Bone marrow (tissue), 2 donors: ENCODE results near the gene NTRK3.
"Not testable (repeated sequence)": the region's sequence is repeated elsewhere in the genome, so short reads cannot be mapped to it uniquely, and the experiment has no call there.

Experiments used
- DNase-seq, 2 donors: peaks; one replicate each; lab custom pipeline; 2025; lab: John Stamatoyannopoulos, UW

NTRK3 gene

DNA sequence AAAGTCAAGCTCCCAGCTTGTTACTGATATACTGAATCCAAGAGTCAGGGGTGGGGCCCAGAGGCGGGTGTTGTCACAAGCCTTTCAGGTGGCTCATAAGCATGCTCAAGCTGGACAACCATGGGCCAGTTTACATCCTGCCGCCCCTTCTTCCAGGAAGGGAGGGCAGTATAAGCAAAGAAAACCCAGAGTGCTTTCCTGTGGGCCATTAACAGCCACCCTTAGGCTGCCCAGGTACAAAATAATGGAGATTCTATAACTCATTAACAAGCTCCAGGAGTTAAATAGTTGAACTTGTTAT, 183.2 kb downstream of the NTRK3 start:
- DNase-seq, result no peak

DNA sequence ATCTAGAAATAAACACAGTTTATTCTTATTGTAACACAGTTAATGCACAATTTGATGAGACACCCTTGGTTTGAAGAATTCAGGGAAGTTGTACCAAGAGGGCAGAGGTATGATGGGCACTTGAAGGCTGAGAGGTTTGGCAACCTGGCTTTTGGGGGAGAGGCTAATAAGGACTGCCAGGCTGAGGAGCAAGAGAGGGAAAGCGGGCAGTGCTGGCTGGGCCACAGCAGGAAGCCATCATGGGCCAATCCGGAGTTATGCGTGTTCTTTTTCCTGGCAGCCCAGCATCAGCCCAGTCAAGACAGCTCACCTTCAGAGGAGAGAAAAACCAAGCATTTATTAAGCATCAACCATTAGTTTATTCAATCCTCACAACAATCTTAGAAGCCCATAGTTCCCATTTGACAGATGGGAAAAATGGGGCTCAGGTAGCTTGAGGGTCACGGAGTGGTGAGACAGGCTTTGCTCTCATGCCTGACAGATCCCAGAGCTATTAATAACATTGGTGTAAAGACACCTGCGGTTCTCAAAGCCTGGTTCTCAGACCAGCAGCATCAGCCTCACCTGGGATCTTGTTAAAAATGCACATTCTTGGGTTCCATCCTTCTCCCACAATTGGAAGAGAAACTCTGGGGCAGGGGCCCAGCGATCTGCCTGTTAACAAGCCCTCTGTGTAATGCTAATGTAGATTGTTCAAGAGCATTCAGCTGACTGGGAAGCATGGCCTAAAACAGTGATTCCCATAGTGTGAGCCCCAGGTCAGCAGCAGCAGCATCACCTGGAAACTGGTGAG, 183.7 kb downstream of the NTRK3 start:
- DNase-seq, result no peak

DNA sequence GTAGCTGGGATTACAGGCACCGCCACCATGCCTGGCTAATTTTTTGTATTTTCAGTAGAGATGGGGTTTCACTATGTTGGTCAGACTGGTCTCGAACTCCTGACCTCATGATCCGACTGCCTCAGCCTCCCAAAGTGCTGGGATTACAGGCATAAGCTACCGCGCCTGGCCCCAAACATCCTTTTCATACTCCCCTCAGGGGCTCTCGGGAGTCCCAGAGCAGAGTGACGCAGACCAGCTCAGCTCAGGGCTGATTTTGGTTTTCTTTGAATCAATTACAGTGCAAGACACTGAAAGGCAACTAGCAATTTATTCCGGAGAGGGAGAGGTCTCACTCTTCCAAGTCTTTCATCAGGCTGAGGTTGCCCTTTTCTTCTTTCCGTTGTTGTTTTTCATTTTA, 184.4 kb downstream of the NTRK3 start:
- not testable (repeated sequence) for DNase-seq

DNA sequence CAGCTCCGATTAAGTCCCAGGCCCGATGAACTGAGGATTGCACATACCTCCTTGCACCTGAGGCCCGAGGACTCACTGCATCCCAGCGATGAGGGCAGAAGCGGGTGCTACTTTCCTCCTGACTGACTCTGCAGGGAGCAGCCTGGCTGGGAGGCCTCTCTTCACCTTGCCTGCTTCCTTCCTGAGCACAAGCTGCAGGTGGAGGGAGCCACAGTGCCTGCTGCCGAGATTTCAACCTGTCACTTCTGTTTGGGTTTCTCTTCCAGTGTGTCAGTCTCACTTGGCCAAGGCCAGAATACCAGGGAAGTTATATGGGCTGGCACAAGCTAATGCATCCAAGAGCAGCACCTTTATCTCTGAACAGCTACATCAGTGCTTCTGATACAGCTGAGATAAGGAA, 185.4 kb downstream of the NTRK3 start:
- DNase-seq, result no peak

DNA sequence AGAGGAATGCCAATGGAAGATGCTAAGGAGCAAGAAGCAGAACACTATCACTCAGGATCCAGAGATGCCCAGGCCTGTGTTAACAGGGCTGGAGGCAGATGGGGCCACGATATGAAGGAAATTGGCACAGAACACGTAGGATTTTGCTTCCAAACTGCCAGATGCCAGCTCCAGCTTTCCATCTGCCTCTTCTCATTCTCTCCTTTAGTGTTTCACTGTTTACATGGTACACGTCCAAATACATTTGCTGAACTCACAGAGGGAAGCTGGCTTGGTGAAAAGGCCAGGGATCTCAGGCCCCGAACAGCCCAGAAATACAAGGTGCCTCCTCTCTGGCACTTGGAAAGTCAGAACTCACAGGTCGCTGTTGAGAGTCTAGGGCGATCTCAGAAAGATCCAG, 187.0 kb downstream of the NTRK3 start:
- no peak for DNase-seq

DNA sequence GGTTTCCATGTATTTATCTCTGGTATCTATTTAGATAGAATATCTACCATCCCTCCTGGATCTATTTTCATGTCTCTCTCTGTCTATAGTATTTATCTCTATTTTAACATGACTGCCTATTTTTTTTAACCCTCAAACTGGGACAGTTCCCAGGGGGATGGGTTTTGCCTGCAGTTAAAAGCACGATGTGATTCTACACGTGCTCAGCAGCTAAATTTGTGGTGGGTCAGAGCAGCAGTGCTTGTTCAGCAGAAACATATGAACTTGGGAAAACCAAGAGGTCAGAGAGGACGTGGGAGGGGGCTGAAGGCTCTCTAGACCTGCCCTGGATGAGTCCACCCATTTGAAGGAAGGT, 189.2 kb downstream of the NTRK3 start:
- no peak for DNase-seq

DNA sequence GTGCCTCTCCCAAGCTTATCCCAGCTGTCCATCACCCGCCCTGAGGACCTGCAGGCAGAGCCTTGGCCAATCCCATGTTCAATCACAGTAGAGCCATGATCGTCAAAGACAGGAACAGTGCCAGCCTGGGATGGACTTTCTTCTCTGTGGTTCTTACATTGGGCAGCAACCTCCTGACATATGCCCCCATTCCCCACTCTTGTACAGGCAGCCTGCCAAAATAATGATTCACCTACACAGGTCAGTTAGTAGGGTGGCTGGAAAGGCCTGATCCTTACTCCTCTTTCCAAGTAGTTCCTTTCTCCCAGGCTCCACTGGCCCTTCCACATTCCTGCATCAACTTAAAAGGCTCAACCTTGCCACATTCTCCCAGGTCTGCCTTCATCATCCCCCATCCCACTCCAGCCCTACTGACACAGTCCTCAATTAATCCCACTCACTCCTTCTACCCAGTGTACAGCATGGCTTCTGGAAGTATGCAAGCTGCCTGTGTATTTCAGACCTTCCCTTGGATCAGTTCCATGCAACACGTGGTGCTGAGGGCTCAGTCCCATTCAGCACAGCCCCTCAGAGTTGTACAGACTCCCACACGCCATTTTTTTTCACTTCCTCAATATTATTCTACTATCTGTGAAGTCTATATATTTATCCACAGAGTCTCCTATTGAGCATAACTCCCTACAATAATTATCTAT, 189.8 kb downstream of the NTRK3 start:
- DNase-seq, result no peak

DNA sequence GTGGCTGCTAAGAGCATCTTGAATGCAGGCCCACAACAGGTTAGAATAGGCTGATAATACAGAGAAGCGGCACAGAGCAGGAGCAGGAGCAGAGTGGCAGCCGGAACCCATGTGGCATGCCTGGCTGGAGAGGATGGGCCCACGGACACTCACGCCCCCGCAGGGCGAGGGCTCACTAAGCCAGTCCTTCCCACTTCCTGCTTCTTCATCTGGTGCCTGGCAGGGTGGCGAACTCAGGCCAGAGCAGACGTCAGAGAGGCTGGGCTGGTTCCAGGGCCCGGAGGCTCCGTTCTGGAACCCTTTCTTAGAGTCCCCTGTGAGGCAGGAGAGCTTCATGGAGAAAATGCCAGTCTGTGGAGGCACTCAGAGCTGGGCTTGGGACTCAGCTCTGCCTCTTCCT, 195.1 kb downstream of the NTRK3 start:
- no peak for DNase-seq

DNA sequence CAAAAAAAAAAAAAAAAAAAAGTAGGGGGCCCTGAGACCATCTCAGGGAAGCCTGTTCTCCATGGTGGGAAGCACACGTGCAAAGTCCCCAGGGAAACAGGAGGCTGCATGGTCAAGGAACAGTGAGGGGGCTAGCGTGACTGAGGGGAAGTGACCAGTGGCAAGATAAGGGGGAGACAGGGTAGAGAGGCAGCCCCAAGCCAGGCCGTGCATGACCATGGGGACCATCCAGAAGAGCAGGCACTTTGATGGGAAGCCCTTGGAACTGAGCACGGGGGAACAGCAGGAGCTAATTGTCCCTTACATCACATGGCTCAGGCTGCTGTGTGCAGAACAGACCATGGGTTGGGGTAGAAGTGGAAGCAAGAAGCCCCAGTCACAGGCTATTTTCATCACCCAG, 196.2 kb downstream of the NTRK3 start:
- no peak for DNase-seq

DNA sequence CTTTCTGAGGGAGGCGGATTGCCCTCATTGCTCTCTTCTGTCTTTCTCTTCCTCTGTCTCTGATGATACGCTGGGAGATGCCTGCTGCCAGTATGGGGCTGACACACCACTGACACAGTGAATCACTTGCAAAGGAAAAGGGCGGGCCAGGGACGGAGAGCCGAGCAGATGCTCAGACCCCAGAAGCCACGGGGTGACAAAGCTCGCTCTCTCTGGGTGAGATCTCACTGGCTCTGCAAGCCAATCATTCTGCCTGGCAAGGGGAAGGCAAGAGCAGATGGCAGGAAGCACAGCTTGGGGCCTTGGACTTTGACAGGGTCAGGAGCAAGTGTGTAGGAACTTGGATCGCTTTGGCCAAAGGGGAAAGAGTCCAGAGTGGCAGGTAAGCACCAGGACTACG, 198.7 kb downstream of the NTRK3 start:
- no peak for DNase-seq

DNA sequence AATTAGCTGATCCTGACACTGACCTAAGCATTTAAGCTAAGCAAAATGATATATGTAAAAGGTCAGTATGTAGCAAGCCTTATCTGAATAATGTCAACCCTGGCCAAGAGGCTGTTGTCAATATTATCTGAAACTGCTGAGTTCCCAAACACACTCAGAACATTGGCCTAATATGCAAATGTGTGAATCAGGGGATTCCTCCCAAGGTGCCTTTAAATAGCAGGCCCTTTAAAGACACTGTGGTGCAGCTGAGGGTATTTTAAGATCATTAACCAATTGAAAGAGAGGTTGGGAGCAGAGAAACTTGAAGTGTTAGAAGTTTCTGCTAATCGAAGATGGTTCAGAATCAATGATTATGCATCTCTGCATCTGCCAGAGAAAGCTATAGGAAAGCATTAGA, 207.0 kb downstream of the NTRK3 start:
- DNase-seq, result no peak

DNA sequence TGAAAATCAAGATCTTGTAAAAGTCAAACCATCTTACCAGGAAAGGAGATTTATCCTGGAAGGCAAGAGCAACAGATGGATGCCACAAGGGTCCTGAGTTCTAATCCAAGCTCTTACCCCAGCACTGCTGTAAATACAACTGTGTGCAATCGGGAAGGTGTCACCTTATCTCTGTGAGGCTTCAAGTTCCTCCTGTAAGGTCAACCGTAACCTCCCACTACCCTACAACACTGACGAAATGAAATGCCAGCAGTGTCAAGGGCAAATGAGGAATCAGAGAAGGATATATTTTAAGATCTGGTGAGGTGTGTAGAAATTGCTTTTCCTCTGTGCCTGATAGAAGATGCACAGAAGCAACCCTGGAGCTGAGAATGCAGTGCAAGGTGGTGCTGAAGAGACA, 207.8 kb downstream of the NTRK3 start:
- DNase-seq, result no peak

DNA sequence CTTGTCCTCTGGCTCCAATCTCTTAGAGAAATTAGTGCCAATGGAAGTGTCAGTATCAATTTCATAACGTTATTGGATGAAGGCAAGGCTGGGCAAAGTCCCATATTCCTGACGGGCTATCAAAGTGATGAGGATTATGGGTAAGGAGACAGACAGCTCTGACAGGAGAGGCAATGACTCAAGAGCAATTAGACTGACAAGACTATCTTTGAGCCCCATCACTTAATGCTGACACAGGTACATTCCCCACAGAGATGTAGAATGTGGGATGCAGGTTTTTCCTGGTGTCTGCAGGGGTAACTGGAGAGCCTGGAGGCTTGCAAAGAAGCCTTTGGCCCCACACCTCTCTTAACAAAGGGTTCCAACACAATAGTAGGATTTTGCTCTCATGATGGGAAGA, 208.3 kb downstream of the NTRK3 start:
- DNase-seq, result no peak

DNA sequence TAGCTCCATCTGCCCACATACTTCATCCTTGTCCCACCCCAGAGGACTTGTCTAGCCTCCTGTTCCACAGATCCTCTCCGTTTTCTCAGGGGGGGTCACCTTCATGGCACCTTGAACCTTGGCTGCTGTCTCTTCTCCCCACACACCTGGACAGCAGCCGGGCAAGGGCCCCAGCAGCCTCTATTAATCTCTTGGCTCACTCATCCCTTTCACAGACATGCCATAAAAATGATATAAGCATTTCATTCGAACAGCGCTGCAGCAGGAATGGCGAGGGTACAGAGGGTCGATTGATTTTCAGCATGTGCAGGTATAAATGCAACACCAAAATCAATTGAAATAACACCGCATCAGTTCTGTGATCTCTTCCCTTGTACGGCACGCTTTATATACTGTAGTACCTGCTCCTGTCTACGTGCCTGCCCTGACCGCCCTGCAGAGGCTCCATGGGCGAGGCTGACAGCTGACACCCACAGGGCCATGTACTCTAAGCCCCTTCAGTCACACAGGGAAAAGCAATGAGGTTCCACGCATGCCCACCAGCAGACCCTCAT, 209.9 kb downstream of the NTRK3 start:
- DNase-seq, result no peak

DNA sequence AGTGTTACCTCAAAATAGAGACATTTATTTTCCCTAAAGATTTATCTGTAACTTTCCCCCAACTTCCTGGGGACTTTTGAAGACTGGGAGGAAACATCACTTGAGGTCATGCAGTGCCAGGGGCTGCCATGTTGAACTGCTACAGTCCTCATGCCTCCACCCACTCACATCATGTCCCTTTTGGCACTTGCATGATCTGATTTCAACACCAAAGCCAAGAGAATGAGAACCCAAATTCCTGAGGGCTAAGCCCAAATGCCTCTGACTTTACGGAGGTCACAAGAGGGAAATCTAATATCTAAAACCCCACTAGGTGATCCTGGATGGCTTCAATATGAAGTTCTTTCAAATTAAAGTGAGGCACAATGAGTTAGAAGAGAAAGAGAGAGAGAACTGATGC, 213.1 kb downstream of the NTRK3 start:
- no peak for DNase-seq

DNA sequence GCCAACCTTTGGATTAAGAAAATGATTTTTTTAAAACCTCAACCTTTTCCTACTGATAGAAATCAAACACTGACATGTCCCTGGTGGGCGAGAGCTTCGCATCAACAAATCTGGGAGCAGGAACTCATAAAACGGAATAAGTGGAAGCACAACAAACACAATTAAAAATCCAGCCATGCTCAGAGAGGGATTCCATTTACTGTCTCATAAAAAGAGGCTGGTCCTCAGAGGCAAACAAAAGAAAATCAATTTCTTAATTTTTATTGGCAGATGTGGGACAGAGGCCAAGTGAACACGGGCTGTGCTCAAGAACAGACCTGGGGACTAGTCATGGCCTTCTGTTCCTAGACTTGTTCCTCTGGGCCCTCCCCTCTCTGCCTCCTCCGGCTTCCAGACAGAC, 214.5 kb downstream of the NTRK3 start:
- no peak for DNase-seq

DNA sequence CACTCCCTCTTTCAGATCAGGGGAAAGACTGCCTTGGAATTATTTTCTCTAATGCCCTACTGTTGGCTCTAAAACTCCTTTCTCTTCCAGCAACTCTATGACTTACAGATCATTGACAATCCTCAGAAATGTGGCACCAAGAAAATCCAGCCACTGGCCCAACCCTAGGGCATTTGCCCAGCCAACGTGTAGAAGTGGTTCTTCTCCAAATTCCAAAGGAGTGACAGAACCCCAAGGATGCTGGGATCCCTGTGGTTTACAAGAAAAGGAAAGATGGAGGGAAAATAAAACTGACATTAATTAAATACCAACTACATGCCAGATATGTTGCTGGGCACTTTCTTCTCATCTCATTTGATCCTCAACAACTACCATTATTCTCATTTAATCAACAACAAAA, 216.0 kb downstream of the NTRK3 start:
- no peak for DNase-seq

DNA sequence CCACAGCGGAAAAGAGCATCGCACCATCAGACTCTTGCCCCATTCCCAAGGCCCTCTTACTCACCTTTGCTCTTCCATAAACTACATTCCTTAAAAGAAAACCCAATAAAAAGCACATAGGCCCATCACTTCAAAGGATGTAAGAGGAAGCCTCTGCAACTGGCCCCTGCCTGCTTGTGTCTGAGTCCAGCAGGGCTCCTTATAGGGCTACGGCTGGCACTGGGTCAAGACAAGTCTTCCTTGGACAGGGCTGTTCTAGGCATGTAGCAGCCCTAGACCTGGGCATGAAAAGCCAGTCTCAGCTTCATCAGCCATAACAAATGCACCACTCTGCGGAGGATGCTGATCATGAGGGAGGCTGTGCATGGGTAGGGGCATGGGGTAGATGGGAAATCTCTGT, 218.3 kb downstream of the NTRK3 start:
- no peak for DNase-seq

DNA sequence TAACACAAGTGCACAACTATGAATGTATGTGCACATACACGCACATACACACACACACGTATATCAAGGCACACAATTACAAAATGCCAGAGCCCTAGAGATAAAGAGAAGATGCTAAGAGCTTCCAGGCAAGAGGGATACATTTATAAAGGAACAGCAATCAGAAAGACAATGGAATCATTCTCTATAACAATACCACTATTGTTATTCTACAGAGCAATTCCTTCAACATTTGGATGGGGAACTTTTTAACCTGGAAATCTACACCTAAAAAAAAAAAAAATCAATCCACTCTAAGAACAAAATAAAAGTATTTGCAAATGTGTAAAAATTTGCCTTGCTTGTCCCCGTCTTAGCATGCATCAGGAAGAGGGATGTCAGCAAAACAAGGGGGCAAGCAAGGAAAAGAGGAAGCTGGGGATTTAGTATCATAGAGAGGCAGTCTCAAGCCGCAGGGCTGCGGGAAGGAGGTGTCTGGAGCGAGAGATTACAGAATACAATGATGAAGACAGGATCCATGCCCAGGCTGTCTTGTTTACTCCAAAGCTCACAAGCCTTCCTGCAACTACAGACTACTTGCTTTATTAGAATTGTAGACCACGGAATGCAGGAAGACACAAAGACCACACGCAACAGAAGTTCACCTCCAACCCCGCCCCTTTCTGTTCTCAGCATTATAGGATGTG, 220.2 kb downstream of the NTRK3 start:
- peak in 1 of 2 donors; percentile 5 for DNase-seq

DNA sequence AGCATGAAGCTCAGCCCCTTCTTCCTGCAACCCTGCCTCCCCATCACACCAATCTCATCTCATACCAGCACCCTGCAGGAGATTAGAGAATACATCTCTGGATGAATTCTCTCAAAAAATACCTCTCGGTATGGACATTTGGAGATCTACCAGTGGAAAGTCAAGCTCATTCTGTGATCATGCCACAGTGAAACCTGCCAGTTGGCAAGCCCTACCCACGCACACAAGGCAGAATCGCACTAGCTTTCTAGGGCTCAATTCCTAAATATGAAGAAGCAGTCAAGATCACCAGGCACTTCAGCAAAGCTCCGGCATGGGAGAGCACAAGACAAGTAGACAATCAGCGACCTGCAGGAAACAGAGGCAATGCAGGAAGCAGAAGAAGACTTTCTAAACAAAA, 221.2 kb downstream of the NTRK3 start:
- no peak for DNase-seq

DNA sequence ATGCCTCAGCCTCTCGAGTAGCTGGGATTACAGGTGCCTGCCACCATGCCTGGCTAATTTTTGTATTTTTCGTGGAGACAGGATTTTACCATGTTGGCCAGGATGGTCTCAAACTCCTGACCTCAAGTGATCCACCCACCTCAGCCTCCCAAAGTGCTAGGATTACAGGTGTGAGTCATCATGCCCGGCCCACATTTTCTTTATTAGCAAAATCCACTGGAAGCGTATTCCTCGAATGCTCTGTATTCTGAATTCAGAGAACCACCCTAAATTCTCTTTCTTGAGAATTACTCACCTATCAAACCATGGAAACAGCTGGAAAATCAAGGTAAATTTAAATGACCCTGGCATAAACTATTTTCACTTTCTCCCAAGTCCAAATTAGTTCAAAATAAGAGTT, 223.1 kb downstream of the NTRK3 start:
- not testable (repeated sequence) for DNase-seq

DNA sequence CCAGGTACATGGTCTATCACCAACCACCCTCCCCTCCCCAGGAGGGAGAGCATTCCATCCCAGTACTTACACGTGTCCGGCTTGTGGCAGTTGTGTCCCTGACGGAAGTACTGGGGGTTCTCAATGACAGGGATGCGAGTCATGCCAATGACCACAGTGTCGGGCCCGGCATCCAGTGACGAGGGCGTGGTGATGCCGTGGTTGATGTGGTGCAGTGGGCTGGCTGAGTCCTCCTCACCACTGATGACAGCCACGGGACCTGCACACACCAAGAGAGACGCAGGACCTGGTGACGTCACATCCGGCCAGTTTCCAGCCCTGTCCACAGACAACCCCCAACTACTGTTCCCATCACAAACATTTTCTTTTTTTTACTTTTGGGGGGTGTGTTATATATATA, 223.8 kb downstream of the NTRK3 start:
- no peak for DNase-seq

DNA sequence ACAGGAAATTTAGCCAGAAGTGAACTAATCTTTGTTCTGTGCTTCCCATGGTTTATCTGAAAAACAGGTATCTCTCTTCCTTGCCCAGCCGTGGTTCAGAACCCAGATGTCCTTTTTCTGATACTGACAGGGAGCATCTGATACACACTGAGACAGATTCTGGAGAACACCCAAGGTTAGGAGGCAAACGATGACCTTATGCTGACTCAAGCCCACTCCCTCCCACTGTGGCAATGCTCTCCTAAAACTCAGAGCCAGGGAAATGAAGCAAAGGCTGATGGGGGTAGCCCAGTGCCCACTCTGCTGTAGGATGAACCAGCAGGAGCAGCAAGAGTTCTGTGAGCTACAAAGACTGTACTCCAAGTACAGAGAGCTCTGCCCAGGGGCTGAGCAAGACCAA, 225.1 kb downstream of the NTRK3 start:
- DNase-seq, result no peak
